GM18505 (cell line): ENCODE data around the gene GFM1.

ENCODE experiments used
- ATAC-seq: cut with Tn5 transposase; IDR thresholded peaks from one replicate; pipeline ENCODE4 v1.9.1; 2021; ENCODE audit not compliant: unreplicated experiment
- POLR2A ChIP-seq: IDR thresholded peaks from 4 replicates; pipeline ENCODE4 v1.6.1; 2011; ENCODE audit warnings: borderline replicate concordance; ENCODE audit not compliant: insufficient read depth, insufficient read length; ENCODE audit errors: extremely low read depth

GFM1 gene

GRCh38 chr3:158644345-158644908 is at the start of gene GFM1:
Gene GFM1 (plus strand): TSS chr3:158644527. CDS start chr3:158644635, 108 bp downstream.
- TF ChIP-seq POLR2A = peak; percentile 79
- ATAC-seq = peak; percentile 99

GRCh38 chr3:158600787-158601186 is 43.5 kb upstream of the GFM1 start:
- no peak for ATAC-seq
- TF ChIP-seq POLR2A = no peak

GRCh38 chr3:158602227-158602626 is 42.1 kb upstream of the GFM1 start:
- no peak for TF ChIP-seq POLR2A

GRCh38 chr3:158617982-158618875 is 26.1 kb upstream of the GFM1 start:
- no peak for ATAC-seq
- TF ChIP-seq POLR2A = no peak

More at GRCh38 chr3:158602227-158602626, 42.1 kb upstream of the GFM1 start:
- ATAC-seq = no peak

- TF ChIP-seq POLR2A = no peak
- no peak for ATAC-seq
These were observed 18.4 kb upstream of the GFM1 start for GRCh38 chr3:158625881-158626280.

- TF ChIP-seq POLR2A = no peak
- ATAC-seq = no peak
These were observed 12.3 kb upstream of the GFM1 start for GRCh38 chr3:158631981-158632380.

- TF ChIP-seq POLR2A = no peak
- no peak for ATAC-seq
These were observed 3.7 kb upstream of the GFM1 start for GRCh38 chr3:158640646-158641045.

GRCh38 chr3:158642005-158642404 is 2.3 kb upstream of the GFM1 start:
- ATAC-seq = no peak

GRCh38 chr3:158642474-158643210 is 1.7 kb upstream of the GFM1 start:
- TF ChIP-seq POLR2A = no peak
- no peak for ATAC-seq

More at GRCh38 chr3:158642005-158642404, 2.3 kb upstream of the GFM1 start:
- no peak for TF ChIP-seq POLR2A

- no peak for TF ChIP-seq POLR2A
- ATAC-seq = no peak
These were observed 5.5 kb downstream of the GFM1 start for GRCh38 chr3:158649791-158650190.

- no peak for TF ChIP-seq POLR2A
- ATAC-seq = no peak
These were observed 6.9 kb downstream of the GFM1 start for GRCh38 chr3:158651192-158651591.

GRCh38 chr3:158652463-158652862 is 8.1 kb downstream of the GFM1 start:
- TF ChIP-seq POLR2A = no peak
- no peak for ATAC-seq

GRCh38 chr3:158658889-158659288 is 14.6 kb downstream of the GFM1 start:
- ATAC-seq = no peak
- TF ChIP-seq POLR2A = no peak
